ENCODE data around the gene RANBP17. TPM values are rescaled to one million over a fixed set of nuclear protein-coding genes. Genes with fewer than 3 reads are reported as not detected.

Gene RANBP17
- total and polyA plus RNA-seq, 2 donors (not counting 1 experiment from before 2014, with no cell fraction given), result 3.1 to 3.5 TPM

- Histone ChIP-seq H3K4me2 (ENCODE audit: extremely low read depth, insufficient read depth, low read length) (no peak overlapping the region), H3K36me3 (ENCODE audit: control insufficient read depth, insufficient read depth, low read length) (no peaks in the 10 kb centered on the region), H3K4me3 (replicated peaks in 1 of 4; ENCODE audit: control extremely low read depth in 1 of 4, insufficient read depth in 1 of 4, low read depth in 3 of 4, low read length in 4 of 4) (no peak overlapping the region), H2AFZ (ENCODE audit: low read length) (no peak overlapping the region), H3K27me3 (ENCODE audit: control insufficient read depth, insufficient read depth, low read length) (no peaks in the 10 kb centered on the region), H3K4me1 (ENCODE audit: control insufficient read depth, extremely low read depth, insufficient read depth, low read length) (no peaks in the 10 kb centered on the region), H3K79me2 (ENCODE audit: control insufficient read depth, insufficient read depth, low read length) (no peaks in the 10 kb centered on the region), H3K9me3 (ENCODE audit: control insufficient read depth, insufficient read depth, low read depth, low read length) (no peaks in the 10 kb centered on the region), H4K20me1 (ENCODE audit: control insufficient read depth, extremely low read depth, insufficient read depth, low read length) (no peaks in the 10 kb centered on the region), H3K9ac (ENCODE audit: insufficient read depth, low read length) (no peak overlapping the region), H3K27ac (ENCODE audit: insufficient read depth, low read length) (no peak overlapping the region)
- DNase-seq (ENCODE audit: low read depth in 2 of 2), result no peak
- TF ChIP-seq EZH2 (IDR thresholded peaks at IDR 0.05; ENCODE audit: low read length, missing control alignments), result no peak
- no peak for TF ChIP-seq CTCF (conservative IDR thresholded peaks at IDR 0.05 in 1 of 2, IDR thresholded peaks at IDR 0.05 in 1 of 2; ENCODE audit: low read depth in 1 of 2, low read length in 2 of 2)
Measured at GRCh38 chr5:171162165-171162564, 300.3 kb downstream of the RANBP17 start.

GRCh38 chr5:171162596-171162995, 300.8 kb downstream of the RANBP17 start:
- H3K4me3 ChIP-seq (replicated peaks in 1 of 4; ENCODE audit: control extremely low read depth in 1 of 4, insufficient read depth in 1 of 4, low read depth in 3 of 4, low read length in 4 of 4), result no peak overlapping the region
- no peaks in the 10 kb centered on the region for H3K36me3 ChIP-seq (ENCODE audit: control insufficient read depth, insufficient read depth, low read length)
- TF ChIP-seq CTCF (conservative IDR thresholded peaks at IDR 0.05 in 1 of 2, IDR thresholded peaks at IDR 0.05 in 1 of 2; ENCODE audit: low read depth in 1 of 2, low read length in 2 of 2) (peak; percentile 34 to 62), EZH2 (IDR thresholded peaks at IDR 0.05; ENCODE audit: low read length, missing control alignments) (no peak)
- H3K9me3 ChIP-seq (ENCODE audit: control insufficient read depth, insufficient read depth, low read depth, low read length), result no peaks in the 10 kb centered on the region
- H2AFZ ChIP-seq (ENCODE audit: low read length), result no peak overlapping the region
- H3K9ac ChIP-seq (ENCODE audit: insufficient read depth, low read length), result no peak overlapping the region
- DNase-seq (ENCODE audit: low read depth in 2 of 2), result peak; percentile 17 to 32
- no peaks in the 10 kb centered on the region for H4K20me1 ChIP-seq (ENCODE audit: control insufficient read depth, extremely low read depth, insufficient read depth, low read length)
- H3K4me2 ChIP-seq (ENCODE audit: extremely low read depth, insufficient read depth, low read length), result no peak overlapping the region
- no peak overlapping the region for H3K27ac ChIP-seq (ENCODE audit: insufficient read depth, low read length)
- H3K4me1 ChIP-seq (ENCODE audit: control insufficient read depth, extremely low read depth, insufficient read depth, low read length), result no peaks in the 10 kb centered on the region
- H3K27me3 ChIP-seq (ENCODE audit: control insufficient read depth, insufficient read depth, low read length), result no peaks in the 10 kb centered on the region
- no peaks in the 10 kb centered on the region for H3K79me2 ChIP-seq (ENCODE audit: control insufficient read depth, insufficient read depth, low read length)

- H3K9ac ChIP-seq (ENCODE audit: insufficient read depth, low read length), result no peak overlapping the region
- H3K4me1 ChIP-seq (ENCODE audit: control insufficient read depth, extremely low read depth, insufficient read depth, low read length), result no peaks in the 10 kb centered on the region
- H2AFZ ChIP-seq (ENCODE audit: low read length), result no peak overlapping the region
- no peaks in the 10 kb centered on the region for H3K79me2 ChIP-seq (ENCODE audit: control insufficient read depth, insufficient read depth, low read length)
- H3K9me3 ChIP-seq (ENCODE audit: control insufficient read depth, insufficient read depth, low read depth, low read length), result no peaks in the 10 kb centered on the region
- H3K36me3 ChIP-seq (ENCODE audit: control insufficient read depth, insufficient read depth, low read length), result no peaks in the 10 kb centered on the region
- H3K4me3 ChIP-seq (replicated peaks in 1 of 4; ENCODE audit: control extremely low read depth in 1 of 4, insufficient read depth in 1 of 4, low read depth in 3 of 4, low read length in 4 of 4), result no peak overlapping the region
- DNase-seq (ENCODE audit: low read depth in 2 of 2), result no peak
- H3K27me3 ChIP-seq (ENCODE audit: control insufficient read depth, insufficient read depth, low read length), result no peaks in the 10 kb centered on the region
- TF ChIP-seq CTCF (conservative IDR thresholded peaks at IDR 0.05 in 1 of 2, IDR thresholded peaks at IDR 0.05 in 1 of 2; ENCODE audit: low read depth in 1 of 2, low read length in 2 of 2) (no peak), EZH2 (IDR thresholded peaks at IDR 0.05; ENCODE audit: low read length, missing control alignments) (no peak)
- no peaks in the 10 kb centered on the region for H4K20me1 ChIP-seq (ENCODE audit: control insufficient read depth, extremely low read depth, insufficient read depth, low read length)
- H3K27ac ChIP-seq (ENCODE audit: insufficient read depth, low read length), result no peak overlapping the region
- H3K4me2 ChIP-seq (ENCODE audit: extremely low read depth, insufficient read depth, low read length), result no peak overlapping the region
Measured at GRCh38 chr5:171166766-171167165, 304.9 kb downstream of the RANBP17 start.

Measured in fibroblast of lung (primary cell).